ENCODE data around the gene TJAP1. TPM values are rescaled to one million over a fixed set of nuclear protein-coding genes. Genes with fewer than 3 reads are reported as not detected.

TJAP1 gene
- total and polyA plus RNA-seq, 2 of the 8 experiments (the other 6 are each of a cell fraction or from before 2014, with no cell fraction given), result 30.7 to 40.4 TPM

DNA sequence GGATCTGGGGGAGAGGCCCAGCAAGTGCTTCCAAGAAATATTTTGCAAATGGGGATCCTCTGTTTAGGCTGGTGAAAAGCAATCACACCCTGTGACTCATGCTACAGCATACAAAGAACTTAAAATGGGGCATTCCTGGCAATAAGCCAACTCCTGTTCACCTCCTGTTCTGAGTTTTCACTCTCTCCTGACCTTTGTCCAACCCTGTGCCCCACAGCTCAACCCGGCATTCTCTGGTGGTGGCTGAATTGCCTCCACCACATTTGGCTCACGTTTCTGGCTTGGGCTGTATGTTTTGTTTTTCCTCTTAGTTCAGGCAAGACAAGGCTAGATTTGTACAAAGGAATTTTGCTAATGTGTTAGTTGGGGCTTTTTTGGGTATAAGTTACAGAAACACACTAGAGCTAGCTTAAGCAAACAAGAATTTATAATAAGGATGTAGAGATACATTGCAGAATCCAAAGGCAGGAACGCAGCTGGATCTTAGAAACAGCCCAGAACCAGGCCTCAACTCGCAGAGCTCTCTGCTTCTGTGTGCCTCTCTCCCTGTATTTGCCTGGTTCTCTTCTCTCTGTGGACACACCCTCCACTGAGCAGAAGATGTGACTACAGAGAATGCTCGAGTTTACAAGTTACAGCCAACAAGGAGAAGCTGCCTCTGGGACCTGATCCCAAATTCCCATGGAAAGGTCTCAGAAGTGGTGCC, 40.6 kb upstream of the TJAP1 start:
- 86% methylated on average over 5 of the region's 5 CpGs; no CpG with 5 or more reads in 1 of the 2 experiments for WGBS, 2 experiments (ENCODE audit: extremely low coverage in 1 of 2, insufficient coverage in 1 of 2, insufficient read length in 1 of 2, insufficient replicate concordance in 2 of 2, low coverage in 1 of 2, low lambda C conversion rate in 2 of 2, missing lambda C conversion rate in 1 of 2)
- H3K4me1 ChIP-seq (replicated peaks in 1 of 4; ENCODE audit: control insufficient read depth in 3 of 4, insufficient read depth in 4 of 4, low read length in 3 of 4), result no peaks in the 10 kb centered on the region; a peak in 2 of 7 replicates
- no peak overlapping the region for H2BK20ac ChIP-seq (ENCODE audit: low read length)
- no peak overlapping the region for H3K27ac ChIP-seq (ENCODE audit: low read depth, low read length)
- DNase-seq (ENCODE audit: low read depth in 1 of 2, low spot score in 2 of 2) (no peak), FAIRE-seq (no peak)
- no peak overlapping the region for H4K91ac ChIP-seq (replicated peaks; ENCODE audit: insufficient read length, low read length)
- no peaks in the 10 kb centered on the region; the same call in 1 of the 2 replicates for H3K79me1 ChIP-seq (ENCODE audit: low read depth, low read length)
- no peak overlapping the region for H2BK120ac ChIP-seq (replicated peaks; ENCODE audit: low read depth, low read length)
- H3K4me2 ChIP-seq (ENCODE audit: insufficient read depth in 1 of 2, low read depth in 2 of 2, low read length in 2 of 2), result no peak overlapping the region
- no peak overlapping the region for H2AFZ ChIP-seq (ENCODE audit: low read length)
- no peak overlapping the region for H4K5ac ChIP-seq (ENCODE audit: insufficient read length, low read depth, low read length)
- no peak overlapping the region for H2AK5ac ChIP-seq (ENCODE audit: low read depth, low read length)
- ChIA-PET CTCF (ENCODE audit: partially characterized antibody) (interaction anchor here (0.7 to 6.7 kb wide), 6 partner anchors 9 to 150 kb away, joined by 3 to 46 read pairs (median 4); partner anchors contain the start of genes ABCC10 and DLK2), POLR2A (ENCODE audit: partially characterized antibody) (interaction anchor here (1.0 to 4.8 kb wide), 6 partner anchors 8 to 262 kb away, joined by 3 to 34 read pairs (median 4); partner anchors contain the start of gene LRRC73)
- no peak overlapping the region for H3K4ac ChIP-seq (replicated peaks; ENCODE audit: insufficient read length, low read depth, low read length)
- H3K23ac ChIP-seq (ENCODE audit: insufficient read length), result no peak overlapping the region
- H2BK15ac ChIP-seq (ENCODE audit: low read length), result no peak overlapping the region
- no peaks in the 10 kb centered on the region for H3K9me3 ChIP-seq (ENCODE audit: insufficient read depth in 2 of 2, low read depth in 1 of 2, low read length in 1 of 2)
- no peak overlapping the region for H3K14ac ChIP-seq (ENCODE audit: insufficient read length)
- H3K36me3 ChIP-seq (ENCODE audit: control insufficient read depth in 2 of 4, insufficient read depth in 4 of 4, low read length in 3 of 4), result peaks cover 0 to 19% (median 3%) of the 10 kb centered on the region in 4 experiments; a peak in 5 of 8 replicates
- no peaks in the 10 kb centered on the region for H3K23me2 ChIP-seq (ENCODE audit: low read depth, low read length)
- no peak overlapping the region for H2BK5ac ChIP-seq (ENCODE audit: low read depth, low read length)
- no peaks in the 10 kb centered on the region for H3K27me3 ChIP-seq (replicated peaks in 1 of 4; ENCODE audit: control insufficient read depth in 3 of 4, extremely low read depth in 1 of 4, insufficient read depth in 3 of 4, low read length in 3 of 4)
- H3K18ac ChIP-seq (ENCODE audit: extremely low read depth, low read length), result no peak overlapping the region
- H2BK12ac ChIP-seq (ENCODE audit: low read depth, low read length), result no peak overlapping the region
- H3K4me3 ChIP-seq (ENCODE audit: extremely low read depth in 1 of 4, insufficient read depth in 2 of 4, low read depth in 3 of 4, low read length in 4 of 4), result no peak overlapping the region
- H4K20me1 ChIP-seq (replicated peaks in 1 of 2; ENCODE audit: control insufficient read depth in 1 of 2, insufficient read depth in 2 of 2, low read length in 2 of 2), result peaks cover 0 to 2% of the 10 kb centered on the region in 2 experiments
- no peak overlapping the region for H3K9ac ChIP-seq (replicated peaks in 1 of 4; ENCODE audit: extremely low read depth in 1 of 4, low read depth in 3 of 4, low read length in 3 of 4)
- H3K79me2 ChIP-seq (ENCODE audit: control insufficient read depth in 1 of 2, insufficient read depth in 2 of 2, low read length in 2 of 2), result no peaks in the 10 kb centered on the region
- no peak overlapping the region for H3K56ac ChIP-seq (replicated peaks; ENCODE audit: insufficient read length, low read depth, low read length)
- H4K8ac ChIP-seq (ENCODE audit: extremely low read depth, insufficient read depth, low read length), result no peak overlapping the region

All from H1 (cell line).